Subcutaneous abdominal adipose tissue (tissue), 5 donors: Measurements from ENCODE around the gene C14orf132.
"Not testable (repeated sequence)": the region's sequence is repeated elsewhere in the genome, so short reads cannot be mapped to it uniquely, and the experiment has no call there.

Source experiments
- H3K27ac ChIP-seq: one replicate; pipeline ENCODE4 v1.7.0; 2013; ENCODE audit warnings: low read depth, mild to moderate bottlenecking, inconsistent platforms, low read length, moderate library complexity
- H3K27me3 ChIP-seq, 5 donors: one replicate each; pipeline ENCODE4 v1.7.0; 2013; ENCODE audit warnings: low read length in 5 of 5, inconsistent platforms in 1 of 5; ENCODE audit not compliant: control insufficient read depth in 5 of 5, insufficient read depth in 4 of 5
- H3K36me3 ChIP-seq, 5 donors: one replicate each; pipeline ENCODE4 v1.7.0; 2013; ENCODE audit warnings: low read length in 5 of 5; ENCODE audit not compliant: control insufficient read depth in 5 of 5, insufficient read depth in 5 of 5
- H3K4me1 ChIP-seq, 5 donors: one replicate each; pipeline ENCODE4 v1.7.0; 2013; ENCODE audit warnings: low read length in 5 of 5, mild to moderate bottlenecking in 3 of 5, moderate library complexity in 1 of 5; ENCODE audit not compliant: control insufficient read depth in 5 of 5, insufficient read depth in 5 of 5
- H3K4me3 ChIP-seq, 5 donors: one replicate each; pipeline ENCODE4 v1.7.0; 2013; ENCODE audit warnings: low read length in 5 of 5, low read depth in 1 of 5
- H3K9ac ChIP-seq, 5 donors: one replicate each; pipeline ENCODE4 v1.7.0; 2013; ENCODE audit warnings: low read length in 5 of 5, mild to moderate bottlenecking in 4 of 5, moderate library complexity in 3 of 5
- H3K9me3 ChIP-seq, 5 donors: one replicate each; pipeline ENCODE4 v1.7.0; 2013; ENCODE audit warnings: low read length in 5 of 5; ENCODE audit not compliant: control insufficient read depth in 5 of 5
- donor health status: healthy.
- donor health status: healthy.
- donor health status: healthy.
- donor health status: healthy.
- donor health status: healthy.

C14orf132 gene

GRCh38 chr14:96038920-96039632 lies at the start of gene C14orf132:
C14orf132 (plus strand) TSS chr14:96039362; CDS start chr14:96039501, 139 bp downstream.
- peaks cover 0 to 28% (median 14%) of the 10 kb centered on the region in 5 donors for H3K27me3 ChIP-seq
- H3K4me1 ChIP-seq, result peaks cover 0 to 27% (median 26%) of the 10 kb centered on the region in 5 donors
- no peak within 1 kb of the TSS for H3K27ac ChIP-seq
- H3K9me3 ChIP-seq, result no peaks in the 10 kb centered on the region
- H3K36me3 ChIP-seq, result no peaks in the 10 kb centered on the region
- peak within 1 kb of the TSS; percentile 63 to 79 (median 73) for H3K4me3 ChIP-seq
- H3K9ac ChIP-seq, result peak within 1 kb of the TSS in 3 of 5 donors; percentile 21 to 65 (median 56)

- H3K36me3 ChIP-seq, result no peaks in the 10 kb centered on the region
- H3K27ac ChIP-seq, result no peak overlapping the region
- H3K4me3 ChIP-seq, result no peak overlapping the region
- H3K27me3 ChIP-seq, result peaks cover 5 to 12% (median 9%) of the 10 kb centered on the region in 5 donors
- no peaks in the 10 kb centered on the region for H3K4me1 ChIP-seq
- H3K9me3 ChIP-seq, result peaks cover 0 to 24% (median 20%) of the 10 kb centered on the region in 5 donors
- no peak overlapping the region for H3K9ac ChIP-seq
Observed at GRCh38 chr14:95993768-95994592, 45.2 kb upstream of the C14orf132 start.

GRCh38 chr14:95994593-95994928 lies 44.6 kb upstream of the C14orf132 start:
- Histone ChIP-seq H3K36me3 (no peaks in the 10 kb centered on the region), H3K27me3 (peaks cover 6 to 13% (median 9%) of the 10 kb centered on the region in 5 donors), H3K9ac (no peak overlapping the region)

GRCh38 chr14:95998656-95999055 lies 40.5 kb upstream of the C14orf132 start:
- Histone ChIP-seq H3K9ac (no peak overlapping the region), H3K36me3 (no peaks in the 10 kb centered on the region), H3K9me3 (peaks cover 0 to 5% (median 0%) of the 10 kb centered on the region in 5 donors), H3K27me3 (peaks cover 14 to 28% (median 25%) of the 10 kb centered on the region in 5 donors), H3K27ac (no peak overlapping the region), H3K4me3 (no peak overlapping the region), H3K4me1 (no peaks in the 10 kb centered on the region)

More at GRCh38 chr14:95994593-95994928, 44.6 kb upstream of the C14orf132 start:
- H3K4me1 ChIP-seq, result no peaks in the 10 kb centered on the region
- H3K9me3 ChIP-seq, result peaks cover 0 to 24% (median 20%) of the 10 kb centered on the region in 5 donors
- no peak overlapping the region for H3K27ac ChIP-seq
- no peak overlapping the region for H3K4me3 ChIP-seq

GRCh38 chr14:96001866-96002497 lies 37.2 kb upstream of the C14orf132 start:
- Histone ChIP-seq H3K9ac (no peak overlapping the region), H3K4me3 (no peak overlapping the region), H3K36me3 (no peaks in the 10 kb centered on the region), H3K4me1 (no peaks in the 10 kb centered on the region), H3K27ac (no peak overlapping the region), H3K27me3 (peaks cover 14 to 28% (median 21%) of the 10 kb centered on the region in 5 donors), H3K9me3 (peaks cover 0 to 10% (median 0%) of the 10 kb centered on the region in 5 donors)

- peaks cover 14 to 28% (median 21%) of the 10 kb centered on the region in 5 donors for H3K27me3 ChIP-seq
- no peaks in the 10 kb centered on the region for H3K4me1 ChIP-seq
- no peak overlapping the region for H3K27ac ChIP-seq
- H3K36me3 ChIP-seq, result no peaks in the 10 kb centered on the region
- H3K9ac ChIP-seq, result no peak overlapping the region
- no peak overlapping the region for H3K4me3 ChIP-seq
- peaks cover 0 to 10% (median 0%) of the 10 kb centered on the region in 5 donors for H3K9me3 ChIP-seq
Observed at GRCh38 chr14:96002498-96002884, 36.7 kb upstream of the C14orf132 start.

GRCh38 chr14:96011131-96011530 lies 28.0 kb upstream of the C14orf132 start:
- Histone ChIP-seq H3K4me1 (no peaks in the 10 kb centered on the region), H3K36me3 (no peaks in the 10 kb centered on the region), H3K9me3 (peaks cover 0 to 16% (median 7%) of the 10 kb centered on the region in 5 donors), H3K27ac (no peak overlapping the region), H3K4me3 (peak overlapping the region in 1 of 5 donors; percentile 37), H3K9ac (no peak overlapping the region), H3K27me3 (no peaks in the 10 kb centered on the region)

- Histone ChIP-seq H3K4me3 (no peak overlapping the region), H3K9me3 (peaks cover 0 to 16% (median 7%) of the 10 kb centered on the region in 5 donors), H3K27ac (no peak overlapping the region), H3K4me1 (no peaks in the 10 kb centered on the region), H3K27me3 (peaks cover 0 to 2% (median 0%) of the 10 kb centered on the region in 5 donors), H3K9ac (no peak overlapping the region), H3K36me3 (no peaks in the 10 kb centered on the region)
Observed at GRCh38 chr14:96011607-96012006, 27.6 kb upstream of the C14orf132 start.

GRCh38 chr14:96012757-96013156 lies 26.4 kb upstream of the C14orf132 start:
- not testable (repeated sequence) for H3K4me1 ChIP-seq, H3K36me3 ChIP-seq, H3K27me3 ChIP-seq, H3K27ac ChIP-seq, H3K9ac ChIP-seq, H3K4me3 ChIP-seq
- H3K9me3 ChIP-seq, result peaks cover 0 to 16% (median 7%) of the 10 kb centered on the region in 5 donors
